HG02943 (cell line): ENCODE results near the gene FAM53B.

Experiments
- ATAC-seq: cut with Tn5 transposase; IDR thresholded peaks from one replicate; pipeline ENCODE4 v1.9.1; 2021; ENCODE audit warnings: mild to moderate bottlenecking, low read depth, moderate library complexity; ENCODE audit not compliant: unreplicated experiment

The FAM53B gene

GRCh38 chr10:124639206-124639605, 105.0 kb downstream of the FAM53B start:
- ATAC-seq, result no peak

GRCh38 chr10:124637746-124638145, 106.4 kb downstream of the FAM53B start:
- no peak for ATAC-seq

- no peak for ATAC-seq
Observed at GRCh38 chr10:124637091-124637700, 107.0 kb downstream of the FAM53B start.

- ATAC-seq, result no peak
Observed at GRCh38 chr10:124636271-124636995, 107.7 kb downstream of the FAM53B start.

- ATAC-seq, result no peak
Observed at GRCh38 chr10:124632566-124632965, 111.6 kb downstream of the FAM53B start.

GRCh38 chr10:124632064-124632531, 112.1 kb downstream of the FAM53B start:
- no peak for ATAC-seq

- ATAC-seq, result no peak
Observed at GRCh38 chr10:124630551-124630950, 113.6 kb downstream of the FAM53B start.

GRCh38 chr10:124629842-124630241, 114.3 kb downstream of the FAM53B start:
- no peak for ATAC-seq

- no peak for ATAC-seq
Observed at GRCh38 chr10:124629415-124629814, 114.8 kb downstream of the FAM53B start.

GRCh38 chr10:124628676-124629021, 115.5 kb downstream of the FAM53B start:
- ATAC-seq, result no peak

- no peak for ATAC-seq
Observed at GRCh38 chr10:124627866-124628675, 116.1 kb downstream of the FAM53B start.

- ATAC-seq, result no peak
Observed at GRCh38 chr10:124626759-124627380, 117.3 kb downstream of the FAM53B start.

GRCh38 chr10:124625831-124626238, 118.3 kb downstream of the FAM53B start:
- no peak for ATAC-seq

GRCh38 chr10:124624895-124625294, 119.3 kb downstream of the FAM53B start:
- no peak for ATAC-seq

- ATAC-seq, result no peak
Observed at GRCh38 chr10:124624466-124624865, 119.7 kb downstream of the FAM53B start.

GRCh38 chr10:124624006-124624405, 120.2 kb downstream of the FAM53B start:
- ATAC-seq, result no peak

- ATAC-seq, result no peak
Observed at GRCh38 chr10:124622866-124623536, 121.2 kb downstream of the FAM53B start.

GRCh38 chr10:124622158-124622557, 122.0 kb downstream of the FAM53B start:
- no peak for ATAC-seq

GRCh38 chr10:124621637-124622036, 122.5 kb downstream of the FAM53B start:
- ATAC-seq, result no peak

- peak; percentile 48 for ATAC-seq
Observed at GRCh38 chr10:124619802-124620490, 124.2 kb downstream of the FAM53B start.
